ENCODE measurements around the gene ZNF678.

ZNF678 gene

GRCh38 chr1:227561241-227561907 lies 2.0 kb upstream of the ZNF678 start:
- TF ChIP-seq GATA2 (IDR thresholded peaks at IDR 0.05; ENCODE audit: low read depth, low read length) (no peak), GATA3 (IDR thresholded peaks at IDR 0.05; ENCODE audit: low read depth, low read length) (no peak)

DNA sequence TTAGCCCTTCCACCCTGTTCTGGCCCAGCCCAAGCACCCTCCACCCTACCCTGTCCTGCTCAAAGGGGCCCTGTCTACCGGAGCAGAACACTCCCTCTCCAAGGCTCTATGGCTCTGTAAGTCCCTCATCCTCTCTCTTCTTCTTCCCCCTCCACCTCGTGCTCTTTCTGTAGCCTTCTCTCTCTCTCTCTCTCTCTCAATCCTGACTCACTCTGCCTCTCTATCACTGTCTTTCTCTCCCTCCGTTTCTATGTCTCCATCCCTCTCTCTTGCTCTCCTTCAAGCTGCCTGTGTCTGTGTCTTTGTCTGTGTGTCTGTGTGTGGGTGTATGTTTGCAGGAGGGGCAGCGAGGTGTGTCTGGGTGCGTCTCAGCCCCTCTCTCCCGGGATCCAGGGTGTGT lies 1.3 kb upstream of the ZNF678 start:
- no peak for TF ChIP-seq GATA2 (IDR thresholded peaks at IDR 0.05; ENCODE audit: low read depth, low read length)
- no peak for TF ChIP-seq GATA3 (IDR thresholded peaks at IDR 0.05; ENCODE audit: low read depth, low read length)

GRCh38 chr1:227562933-227563323 lies 428 bp upstream of the ZNF678 start:
- TF ChIP-seq GATA3 (IDR thresholded peaks at IDR 0.05; ENCODE audit: low read depth, low read length) = no peak
- no peak for TF ChIP-seq GATA2 (IDR thresholded peaks at IDR 0.05; ENCODE audit: low read depth, low read length)

DNA sequence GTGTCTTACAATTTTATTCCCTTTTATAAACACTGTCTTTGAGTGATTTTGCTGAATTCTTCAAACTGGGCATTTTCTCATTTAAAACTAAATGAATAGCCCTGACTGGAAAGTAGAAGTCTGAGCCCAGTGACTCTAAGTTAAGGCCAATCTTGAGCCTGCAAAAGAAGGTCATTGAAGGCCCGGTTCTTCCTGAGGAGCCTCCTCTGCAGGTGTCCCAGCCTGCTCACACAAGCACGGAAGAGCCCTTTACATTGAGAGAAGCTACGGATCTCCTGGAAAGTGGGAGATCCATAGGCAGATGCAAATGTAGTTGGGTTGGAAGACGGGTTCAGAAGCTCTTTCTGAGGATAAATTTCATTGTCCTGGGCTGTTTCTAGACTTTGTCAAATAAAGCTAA lies 3.9 kb downstream of the ZNF678 start:
- TF ChIP-seq GATA3 (IDR thresholded peaks at IDR 0.05; ENCODE audit: low read depth, low read length) (no peak), GATA2 (IDR thresholded peaks at IDR 0.05; ENCODE audit: low read depth, low read length) (no peak)

DNA sequence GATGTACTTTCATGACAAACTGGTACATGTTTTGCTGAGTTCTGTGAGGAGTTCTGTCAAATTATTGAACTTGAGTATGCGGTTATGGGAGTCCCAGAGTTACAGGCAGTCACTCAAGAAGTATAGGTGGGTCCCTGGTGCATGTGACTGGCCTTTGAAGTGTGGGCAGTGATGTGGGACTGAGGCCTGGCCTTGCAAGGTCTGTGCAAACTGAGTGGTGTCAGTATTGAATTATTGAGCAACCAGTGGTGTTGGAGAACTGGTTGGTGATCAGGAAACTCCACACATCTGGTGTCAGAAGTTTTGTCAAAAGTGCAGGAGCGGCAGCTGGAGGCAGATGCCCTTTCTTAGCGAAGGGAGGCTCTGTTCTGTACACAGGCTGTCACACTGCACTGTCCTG lies 5.2 kb downstream of the ZNF678 start:
- TF ChIP-seq GATA3 (IDR thresholded peaks at IDR 0.05; ENCODE audit: low read depth, low read length) = no peak
- no peak for TF ChIP-seq GATA2 (IDR thresholded peaks at IDR 0.05; ENCODE audit: low read depth, low read length)

DNA sequence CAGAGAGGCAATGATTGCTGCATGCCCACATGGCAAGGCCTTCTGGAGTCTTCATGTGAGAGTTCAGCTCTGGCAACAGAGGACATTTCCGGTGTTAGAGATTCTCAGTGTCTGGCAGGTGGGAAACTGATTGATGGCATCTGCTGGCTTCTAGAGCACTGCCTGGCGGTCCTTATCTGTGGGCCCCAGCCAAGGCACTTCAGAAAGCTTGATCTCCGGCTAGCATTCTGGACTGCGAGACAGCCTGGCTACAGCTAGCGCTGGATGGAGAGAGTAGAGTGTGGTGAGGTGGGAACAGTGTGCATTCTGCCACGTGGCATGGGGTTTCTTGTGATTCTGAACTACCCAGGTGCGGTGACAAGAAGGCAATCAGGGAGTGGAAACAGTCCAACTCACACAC lies 9.4 kb downstream of the ZNF678 start:
- TF ChIP-seq GATA3 (IDR thresholded peaks at IDR 0.05; ENCODE audit: low read depth, low read length) = no peak
- no peak for TF ChIP-seq GATA2 (IDR thresholded peaks at IDR 0.05; ENCODE audit: low read depth, low read length)

- TF ChIP-seq GATA3 (IDR thresholded peaks at IDR 0.05; ENCODE audit: low read depth, low read length) (no peak), GATA2 (IDR thresholded peaks at IDR 0.05; ENCODE audit: low read depth, low read length) (no peak)
Observed at GRCh38 chr1:227574926-227575325, 11.6 kb downstream of the ZNF678 start.

DNA sequence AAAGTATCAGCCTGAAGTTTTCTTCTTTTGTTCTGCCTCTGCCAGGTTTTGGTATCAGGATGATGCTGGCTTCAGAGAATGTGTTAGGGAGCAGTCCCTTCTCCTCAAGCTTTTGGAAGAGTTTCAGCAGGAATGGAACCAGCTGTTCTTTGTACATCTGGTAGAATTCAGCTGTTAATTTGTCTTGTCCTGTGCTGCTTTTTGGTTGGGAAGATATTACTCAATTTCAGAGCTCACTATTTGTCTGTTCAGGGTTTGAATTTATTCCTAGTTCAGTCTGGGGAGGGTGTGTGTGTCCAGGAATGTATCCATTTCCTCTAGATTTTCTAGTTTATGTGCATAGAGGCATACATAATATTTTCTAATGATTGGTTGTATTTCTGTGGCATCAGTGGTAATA lies 12.8 kb downstream of the ZNF678 start:
- TF ChIP-seq GATA3 (IDR thresholded peaks at IDR 0.05; ENCODE audit: low read depth, low read length) (no peak), GATA2 (IDR thresholded peaks at IDR 0.05; ENCODE audit: low read depth, low read length) (no peak)

- TF ChIP-seq GATA2 (IDR thresholded peaks at IDR 0.05; ENCODE audit: low read depth, low read length) = no peak
Observed at GRCh38 chr1:227577500-227577899, 14.1 kb downstream of the ZNF678 start.

DNA sequence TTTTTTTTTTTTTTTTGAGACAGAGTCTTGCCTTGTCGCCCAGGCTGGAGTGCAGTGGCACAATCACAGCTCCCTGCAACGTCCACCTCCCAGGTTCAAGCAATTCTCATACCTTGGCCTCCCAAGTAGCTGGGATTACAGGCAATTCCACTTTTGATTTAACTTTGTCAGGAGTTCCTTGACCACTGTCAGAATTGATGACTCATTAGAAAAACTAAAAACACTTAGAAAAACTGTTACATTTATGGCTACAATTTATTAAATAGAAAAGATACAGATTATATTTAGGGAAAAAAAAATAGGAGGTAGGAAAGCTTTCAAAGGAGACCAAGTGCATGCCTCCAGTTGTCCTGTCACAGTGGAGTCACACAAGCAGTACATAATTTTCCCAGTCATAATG lies 20.0 kb downstream of the ZNF678 start:
- TF ChIP-seq GATA2 (IDR thresholded peaks at IDR 0.05; ENCODE audit: low read depth, low read length) = no peak

GRCh38 chr1:227586733-227587132 lies 23.4 kb downstream of the ZNF678 start:
- TF ChIP-seq GATA2 (IDR thresholded peaks at IDR 0.05; ENCODE audit: low read depth, low read length) (no peak), GATA3 (IDR thresholded peaks at IDR 0.05; ENCODE audit: low read depth, low read length) (no peak)

- TF ChIP-seq GATA3 (IDR thresholded peaks at IDR 0.05; ENCODE audit: low read depth, low read length) (no peak), GATA2 (IDR thresholded peaks at IDR 0.05; ENCODE audit: low read depth, low read length) (no peak)
Observed at GRCh38 chr1:227587968-227588367, 24.6 kb downstream of the ZNF678 start.

- TF ChIP-seq GATA2 (IDR thresholded peaks at IDR 0.05; ENCODE audit: low read depth, low read length) (no peak), GATA3 (IDR thresholded peaks at IDR 0.05; ENCODE audit: low read depth, low read length) (no peak)
Observed at GRCh38 chr1:227603327-227603726, 40.0 kb downstream of the ZNF678 start.

GRCh38 chr1:227604446-227604845 lies 41.1 kb downstream of the ZNF678 start:
- TF ChIP-seq GATA3 (IDR thresholded peaks at IDR 0.05; ENCODE audit: low read depth, low read length) (no peak), GATA2 (IDR thresholded peaks at IDR 0.05; ENCODE audit: low read depth, low read length) (no peak)

DNA sequence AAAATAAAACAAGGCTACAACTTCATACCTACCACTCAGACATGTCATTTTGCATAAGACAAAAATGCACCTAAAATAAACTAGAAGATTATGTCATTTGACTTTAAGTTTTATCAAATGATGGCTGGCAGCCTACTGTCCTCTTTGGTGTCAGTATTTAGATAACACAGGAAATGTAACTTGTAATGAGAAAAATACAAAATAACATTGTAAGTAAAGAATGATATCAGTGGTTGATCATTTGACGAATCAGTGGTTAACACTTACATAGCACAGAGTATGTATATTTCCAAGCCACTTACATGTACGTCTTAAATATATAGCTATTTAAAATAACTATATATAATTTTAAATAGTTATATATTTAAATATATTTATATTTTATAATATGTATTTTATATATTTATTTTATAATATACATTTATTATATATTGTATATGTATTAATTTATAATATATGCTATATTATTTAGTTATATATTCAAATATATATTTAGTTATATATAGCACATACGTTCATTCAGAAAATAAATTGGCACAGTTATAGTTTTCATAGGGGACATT lies 44.1 kb downstream of the ZNF678 start:
- TF ChIP-seq GATA2 (IDR thresholded peaks at IDR 0.05; ENCODE audit: low read depth, low read length) = no peak
- TF ChIP-seq GATA3 (IDR thresholded peaks at IDR 0.05; ENCODE audit: low read depth, low read length) = no peak

DNA sequence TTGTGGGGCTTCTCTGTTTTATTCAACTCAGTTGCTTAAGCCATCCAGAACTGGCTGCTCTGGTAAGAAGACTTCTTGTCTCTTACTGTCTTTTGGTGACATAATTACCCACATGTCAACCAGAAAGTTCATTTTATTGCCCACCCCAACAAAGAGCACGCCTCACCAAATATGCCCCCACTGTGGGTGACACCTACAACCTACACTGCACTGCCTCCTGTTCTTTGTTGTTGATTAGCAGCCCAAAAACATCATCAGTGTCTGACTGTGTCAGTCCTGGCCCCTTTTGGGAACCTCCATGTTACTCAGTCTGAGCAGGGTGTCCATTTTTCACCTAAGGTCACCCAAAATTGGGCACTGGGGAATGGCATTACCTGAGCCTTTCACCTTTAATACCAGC lies 49.3 kb downstream of the ZNF678 start:
- TF ChIP-seq GATA2 (IDR thresholded peaks at IDR 0.05; ENCODE audit: low read depth, low read length) (no peak), GATA3 (IDR thresholded peaks at IDR 0.05; ENCODE audit: low read depth, low read length) (no peak)

All from SH-SY5Y (cell line).